ENCODE results near the gene STAT4. TPM values are rescaled to one million over a fixed set of nuclear protein-coding genes. Genes with fewer than 3 reads are reported as not detected.

The STAT4 gene
- total RNA-seq, 1 donor from 2014 or later, result 5.3 TPM

DNA sequence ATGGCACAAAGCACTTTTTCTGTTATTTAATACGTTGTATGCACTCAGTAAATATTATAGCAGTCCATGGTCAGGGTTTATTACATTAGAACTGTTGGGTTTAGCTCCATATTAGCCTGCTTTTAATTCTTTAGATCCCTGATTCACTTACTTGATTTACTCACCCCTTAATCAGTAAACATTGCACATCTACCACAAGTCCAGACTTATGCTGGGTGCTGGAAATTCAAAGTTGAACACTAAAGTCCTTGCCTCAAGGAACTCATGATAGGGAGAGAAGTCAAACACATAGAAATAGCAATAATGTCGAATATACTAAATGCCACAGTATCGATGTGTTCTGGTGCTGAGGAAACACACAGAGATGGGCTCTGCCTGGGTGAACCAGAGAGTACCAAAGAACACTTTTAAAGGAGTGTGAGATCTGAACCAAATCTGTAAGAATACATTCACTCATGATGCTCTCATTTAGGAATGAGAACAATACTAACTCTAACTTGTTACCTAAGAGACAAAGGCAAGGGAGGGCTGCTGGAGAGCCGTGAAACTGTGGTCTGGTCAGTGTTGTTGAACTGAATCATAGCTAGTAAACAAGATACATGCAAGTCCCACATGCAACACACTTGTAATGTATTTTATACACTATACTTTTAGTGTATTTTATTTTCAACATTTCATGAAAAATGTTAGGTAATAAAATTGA is 4.9 kb downstream of the STAT4 start:
- no peak for DNase-seq (ENCODE audit: low spot score)

- no peak for DNase-seq (ENCODE audit: low spot score)
These were observed 6.6 kb downstream of the STAT4 start for GRCh38 chr2:191144217-191144616.

DNA sequence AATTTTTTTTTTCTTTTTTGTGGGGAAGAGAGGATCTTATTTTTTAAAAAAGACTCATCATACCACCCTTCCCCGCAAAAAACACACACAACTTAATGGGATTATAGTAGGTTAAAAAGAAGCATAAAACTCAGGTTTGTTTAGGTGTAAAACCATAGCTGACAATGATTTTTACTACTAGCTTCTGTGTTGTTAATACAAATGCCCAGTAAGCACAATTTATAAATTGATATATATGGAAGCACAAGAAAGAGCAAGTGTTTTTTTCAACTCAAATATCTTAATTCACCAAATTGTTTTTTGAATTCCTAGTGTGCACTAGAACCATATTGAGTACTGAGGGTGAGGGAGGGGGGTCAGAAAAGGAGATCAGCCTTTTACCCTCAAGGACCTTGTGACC is 7.0 kb downstream of the STAT4 start:
- DNase-seq (ENCODE audit: low spot score), result no peak

- DNase-seq (ENCODE audit: low spot score), result no peak
These were observed 21.9 kb downstream of the STAT4 start for GRCh38 chr2:191128911-191129304.

DNA sequence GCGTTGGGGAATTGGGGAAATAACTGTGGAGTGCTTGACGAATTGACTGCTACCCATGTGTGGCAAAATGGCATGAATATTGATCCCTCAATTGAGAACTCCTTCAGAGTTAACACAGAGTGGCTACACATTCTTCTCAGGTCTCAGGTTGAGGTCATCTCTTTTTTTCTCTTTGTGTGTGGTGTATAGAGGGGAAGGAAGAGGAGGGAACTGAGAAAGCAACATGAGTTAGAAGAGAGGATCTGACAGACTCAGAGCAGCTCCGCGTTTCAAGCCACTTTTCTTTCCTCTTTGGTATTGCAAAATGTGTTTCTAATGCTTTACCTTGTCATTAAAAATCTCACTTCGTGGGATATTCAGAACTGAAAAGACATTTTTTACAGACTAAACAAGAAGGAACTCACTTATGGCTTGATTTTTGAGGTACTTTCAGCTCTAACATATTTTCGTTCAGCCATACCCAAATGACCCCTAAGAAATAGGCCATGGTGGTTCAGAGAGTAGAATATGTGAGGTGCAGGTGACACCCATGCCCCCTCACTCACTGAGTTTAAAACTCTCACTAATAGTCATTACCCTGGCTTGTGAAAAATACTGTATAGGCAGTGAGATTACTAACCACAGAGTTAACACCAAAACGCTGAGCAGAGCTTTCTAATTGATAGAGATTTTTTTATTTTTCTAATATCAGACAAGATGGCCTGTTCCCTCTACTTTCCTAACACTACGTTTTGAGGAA is 22.5 kb downstream of the STAT4 start:
- DNase-seq (ENCODE audit: low spot score), result no peak

DNA sequence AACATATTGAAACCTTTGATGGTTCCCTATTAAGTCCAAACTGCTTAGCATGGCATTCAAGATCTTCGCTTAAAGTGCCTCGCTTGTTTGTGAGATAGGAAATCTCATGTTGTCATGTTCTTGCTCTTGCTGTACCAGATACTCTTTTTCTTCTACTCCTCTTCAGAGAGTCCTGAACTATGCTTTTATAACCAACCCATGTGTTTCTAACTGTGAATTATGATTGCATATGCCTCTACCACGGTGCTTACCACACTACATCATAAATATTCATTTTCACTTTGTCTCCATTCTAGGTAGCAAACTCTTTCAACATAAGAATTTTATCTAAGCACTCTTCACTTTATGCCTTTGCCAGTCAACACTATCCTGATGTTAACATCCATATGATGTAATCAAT is 23.6 kb downstream of the STAT4 start:
- no peak for DNase-seq (ENCODE audit: low spot score)

DNA sequence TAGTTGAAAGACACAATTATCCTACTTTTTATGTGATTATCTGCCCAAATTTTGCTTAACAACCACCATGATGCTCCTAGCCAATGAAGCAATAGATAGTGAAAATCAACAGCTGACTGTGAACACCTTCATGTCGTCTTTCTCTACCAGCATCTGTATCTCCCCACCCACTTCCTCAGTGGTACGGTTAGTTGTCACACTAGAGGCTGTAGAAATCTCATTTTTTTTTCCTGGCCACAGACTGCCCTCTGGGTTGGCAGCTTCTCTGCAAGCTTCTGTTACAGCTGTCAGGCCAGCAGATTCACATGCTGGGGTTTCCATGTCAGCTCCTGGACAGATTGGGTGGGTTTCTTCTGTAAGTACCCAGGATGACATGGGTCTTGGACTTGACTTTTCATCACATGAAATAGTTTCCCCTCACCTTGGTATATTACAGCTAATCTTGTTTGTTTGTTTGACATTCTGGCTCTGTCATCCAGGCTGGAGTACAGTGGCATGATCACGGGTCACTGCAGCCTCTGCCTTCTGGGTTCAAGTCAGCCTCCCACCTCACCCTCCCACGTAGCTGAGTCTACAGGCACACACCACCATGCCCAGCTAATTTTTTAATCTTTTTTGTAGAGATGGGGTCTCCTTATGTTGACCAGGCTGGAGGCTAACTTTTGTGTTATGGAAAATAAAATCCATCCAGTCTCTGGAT is 24.3 kb downstream of the STAT4 start:
- DNase-seq (ENCODE audit: low spot score), result no peak

DNA sequence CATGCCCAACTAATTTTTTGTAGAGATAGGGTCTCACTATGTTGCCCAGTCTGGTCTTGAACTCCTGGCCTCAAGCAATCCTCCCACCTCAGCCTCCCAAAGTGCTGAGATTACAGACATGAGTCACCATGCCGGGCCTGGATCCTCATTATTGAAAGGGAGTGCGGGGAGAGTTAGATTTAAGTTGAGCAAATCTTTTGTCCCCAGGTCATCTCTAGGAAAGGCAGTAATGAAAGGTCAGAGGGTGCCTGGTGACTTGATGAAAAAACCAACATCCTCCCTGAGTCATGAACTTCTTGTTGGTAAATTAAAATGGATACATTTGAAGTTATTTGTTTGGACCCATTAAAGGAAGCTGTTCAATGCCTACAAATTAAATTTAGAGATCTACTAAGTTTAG is 25.1 kb downstream of the STAT4 start:
- no peak for DNase-seq (ENCODE audit: low spot score)

GRCh38 chr2:191122638-191123294 is 28.0 kb downstream of the STAT4 start:
- DNase-seq (ENCODE audit: low spot score), result no peak

DNA sequence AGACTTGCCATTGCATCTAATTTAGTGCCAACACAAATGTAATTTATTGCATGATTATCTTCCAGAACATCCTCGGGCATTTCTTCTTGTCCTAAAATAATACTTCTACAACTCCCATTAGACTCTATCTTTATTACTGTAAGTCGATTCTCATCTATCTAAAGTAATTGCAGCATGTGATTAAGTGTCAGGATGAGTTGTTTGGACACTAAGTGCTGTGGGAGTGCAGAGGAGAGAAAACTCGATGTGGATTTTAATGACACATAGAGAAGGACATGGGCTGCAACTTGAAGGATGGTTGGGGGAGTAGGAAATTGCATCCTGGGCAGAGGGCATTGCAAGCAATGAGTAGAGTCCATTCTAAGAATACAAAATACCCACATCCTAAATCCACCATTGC is 33.5 kb downstream of the STAT4 start:
- no peak for DNase-seq (ENCODE audit: low spot score)

- DNase-seq (ENCODE audit: low spot score), result no peak
These were observed 35.0 kb downstream of the STAT4 start for GRCh38 chr2:191115804-191116203.

DNA sequence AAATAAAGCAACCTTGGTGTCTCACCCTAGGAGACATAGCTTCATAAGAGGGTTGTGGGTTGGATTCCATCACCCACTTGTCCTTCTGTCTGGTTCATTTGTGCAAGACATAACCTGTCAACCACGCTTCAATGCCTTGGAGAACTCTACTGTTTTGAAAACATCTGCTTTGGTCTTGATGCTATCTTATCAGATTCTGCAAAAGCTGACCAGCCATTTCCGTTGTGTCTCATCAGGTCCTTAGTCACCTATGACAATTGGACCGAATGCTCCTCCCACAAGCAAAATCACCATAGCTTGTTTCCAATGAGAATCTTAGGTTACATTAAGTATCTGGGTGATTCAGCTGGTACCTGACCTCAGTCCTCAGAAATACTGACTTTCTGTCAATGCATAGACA is 35.4 kb downstream of the STAT4 start:
- DNase-seq (ENCODE audit: low spot score), result no peak

DNA sequence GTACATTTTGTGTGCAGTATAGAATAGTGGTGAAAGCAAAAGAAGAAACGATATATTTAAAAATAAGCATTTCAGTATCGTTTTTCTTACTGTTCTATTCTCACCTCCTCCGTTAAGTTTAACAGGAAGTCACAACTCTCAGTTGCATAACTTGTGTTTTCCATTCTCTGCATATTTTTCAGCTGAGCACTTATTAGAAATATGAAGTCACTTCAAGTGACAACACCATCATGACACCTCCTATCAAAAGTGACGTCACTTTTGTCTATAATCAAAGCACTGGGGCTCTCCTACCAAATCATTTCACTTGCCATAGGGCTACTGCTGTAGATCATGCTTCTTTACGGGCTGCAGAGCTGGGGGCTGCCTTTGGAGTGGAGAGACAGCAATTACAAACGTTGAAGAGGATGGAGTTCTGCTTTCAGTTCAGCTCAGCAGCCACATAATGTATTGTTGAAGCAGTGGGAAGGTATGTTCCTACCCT is 36.3 kb downstream of the STAT4 start:
- DNase-seq (ENCODE audit: low spot score), result no peak

GRCh38 chr2:191113761-191114160 is 37.0 kb downstream of the STAT4 start:
- DNase-seq (ENCODE audit: low spot score), result no peak

GRCh38 chr2:191112448-191112901 is 38.3 kb downstream of the STAT4 start:
- no peak for DNase-seq (ENCODE audit: low spot score)

DNA sequence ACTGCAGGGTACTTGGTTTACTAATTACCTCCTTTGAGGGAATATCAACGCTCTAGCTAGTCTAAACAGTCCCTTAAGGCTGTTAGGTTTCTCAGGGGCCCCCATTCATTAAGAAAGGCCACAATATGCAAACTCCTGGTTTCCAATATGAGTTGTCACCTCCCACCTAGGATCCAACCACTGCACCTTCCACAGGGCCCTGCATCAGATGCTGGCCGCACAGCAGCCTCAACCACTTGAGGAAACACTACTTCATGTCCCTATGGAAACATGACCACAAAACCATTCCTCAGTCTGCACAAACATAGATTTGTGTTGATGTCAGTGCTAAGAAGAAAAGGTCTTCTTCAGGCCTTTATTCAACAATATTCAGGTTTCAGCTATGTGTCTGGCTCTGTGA is 40.9 kb downstream of the STAT4 start:
- no peak for DNase-seq (ENCODE audit: low spot score)

DNA sequence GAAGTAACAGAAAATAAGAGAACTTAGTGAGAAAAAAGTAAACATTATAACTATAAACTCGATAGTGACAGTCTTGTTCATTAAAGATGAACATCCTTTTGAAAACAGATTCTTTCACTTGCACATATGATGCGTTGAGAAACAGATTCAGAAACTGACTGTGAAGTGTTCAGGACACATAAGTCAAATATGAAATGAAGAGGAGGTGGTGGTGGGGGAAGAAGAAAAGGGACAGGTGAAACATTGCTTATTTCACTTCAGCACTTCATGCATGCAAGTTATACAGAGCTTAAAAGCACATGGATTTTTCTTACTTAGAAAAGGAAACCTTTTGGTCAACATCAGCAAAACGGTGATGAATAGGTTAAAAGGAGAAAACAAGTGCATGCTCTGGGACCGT is 42.5 kb downstream of the STAT4 start:
- DNase-seq (ENCODE audit: low spot score), result no peak

GRCh38 chr2:191105082-191105481 is 45.7 kb downstream of the STAT4 start:
- no peak for DNase-seq (ENCODE audit: low spot score)

DNA sequence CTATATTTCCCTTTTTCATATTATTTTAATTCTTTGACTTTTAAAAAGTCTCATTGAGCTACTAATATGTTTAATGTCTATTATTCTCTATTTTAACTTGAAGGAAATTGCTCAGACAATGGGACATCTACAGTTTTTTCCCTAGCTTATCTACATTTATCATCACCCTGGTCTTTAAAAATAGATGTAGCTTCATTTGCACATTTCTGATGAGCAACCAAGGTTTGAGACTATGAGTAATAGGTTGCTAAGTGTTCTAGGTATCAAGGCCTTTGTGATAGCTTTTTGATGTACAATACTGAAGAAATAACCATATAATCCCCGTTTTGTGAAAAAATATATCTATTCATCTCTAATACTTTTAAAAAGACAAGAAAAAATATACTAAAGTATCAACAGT is 47.0 kb downstream of the STAT4 start:
- no peak for DNase-seq (ENCODE audit: low spot score)

DNA sequence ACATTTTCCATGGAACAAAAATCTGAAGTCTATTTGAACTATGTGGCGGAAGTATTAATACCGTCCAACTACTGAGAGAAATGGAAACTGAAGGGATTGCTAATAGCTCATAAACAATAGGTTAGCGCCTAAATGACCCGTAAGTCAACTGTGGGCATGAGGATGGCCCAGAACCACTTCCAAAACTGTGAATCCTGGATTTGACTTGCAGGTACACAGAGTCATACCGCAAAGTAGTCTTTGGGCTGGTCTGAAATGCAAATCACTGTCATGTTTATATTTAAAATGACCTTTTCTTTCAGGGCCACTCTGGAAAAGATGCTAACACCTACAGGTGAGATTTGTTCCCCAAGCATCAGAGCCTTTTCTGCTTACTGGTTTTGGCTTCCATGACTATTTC is 50.6 kb downstream of the STAT4 start:
- DNase-seq (ENCODE audit: low spot score), result no peak

- DNase-seq (ENCODE audit: low spot score), result no peak
These were observed 63.5 kb downstream of the STAT4 start for GRCh38 chr2:191087311-191087710.

DNA sequence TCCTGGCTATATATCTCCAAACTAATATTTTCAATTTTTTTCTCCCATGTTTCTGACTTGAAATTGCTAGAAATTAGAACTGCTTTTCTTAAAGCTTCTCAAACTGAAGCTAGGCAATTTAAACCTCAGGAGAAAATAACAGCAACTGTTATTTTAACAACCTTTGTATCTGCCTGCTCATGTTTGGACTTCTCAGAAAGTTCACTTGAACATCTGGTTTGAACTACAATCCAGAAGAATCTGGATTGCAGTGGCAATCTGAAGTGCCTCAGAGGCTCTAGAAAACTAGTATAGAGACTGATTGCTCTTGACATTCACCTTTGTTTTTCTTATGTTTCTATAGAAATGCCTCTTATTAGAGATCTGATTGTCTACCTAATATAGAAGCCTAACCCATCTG is 64.1 kb downstream of the STAT4 start:
- DNase-seq (ENCODE audit: low spot score), result no peak
